ENCODE measurements around the gene EIF5B. TPM values are rescaled to one million over a fixed set of nuclear protein-coding genes. Genes with fewer than 3 reads are reported as not detected.

The EIF5B gene
- total RNA-seq, 1 donor from 2014 or later, result 42.0 TPM

DNA sequence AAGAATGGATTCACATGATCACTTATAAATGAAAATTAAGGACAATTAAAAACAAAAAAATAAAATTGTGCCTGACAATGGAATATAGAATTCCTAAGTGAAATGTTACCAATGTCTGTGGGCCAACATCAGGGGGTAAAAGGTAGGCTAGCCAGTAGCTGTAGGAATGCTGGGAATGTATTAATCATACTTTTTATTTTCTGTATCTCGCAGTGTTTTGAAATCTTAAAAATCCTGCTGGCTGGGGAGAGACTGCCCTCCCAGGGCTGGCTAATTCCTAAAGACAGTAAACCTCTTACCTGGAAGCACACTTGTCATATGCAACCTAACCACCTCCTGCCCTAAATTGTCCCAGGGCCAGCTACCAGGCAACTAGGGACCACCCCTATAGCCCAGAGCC is 82.8 kb downstream of the EIF5B start:
- Mint-ChIP-seq H3K27me3 (ENCODE audit: unreplicated experiment) (peaks cover 2% of the 10 kb centered on the region), H3K9me3 (ENCODE audit: unreplicated experiment) (no peaks in the 10 kb centered on the region), H3K27ac (ENCODE audit: unreplicated experiment) (no peak overlapping the region), H3K4me3 (ENCODE audit: unreplicated experiment) (no peak overlapping the region), H3K36me3 (ENCODE audit: low read depth, unreplicated experiment) (peaks cover 19% of the 10 kb centered on the region), H3K4me1 (ENCODE audit: unreplicated experiment) (no peaks in the 10 kb centered on the region)
- TF ChIP-seq, protein P1, sequence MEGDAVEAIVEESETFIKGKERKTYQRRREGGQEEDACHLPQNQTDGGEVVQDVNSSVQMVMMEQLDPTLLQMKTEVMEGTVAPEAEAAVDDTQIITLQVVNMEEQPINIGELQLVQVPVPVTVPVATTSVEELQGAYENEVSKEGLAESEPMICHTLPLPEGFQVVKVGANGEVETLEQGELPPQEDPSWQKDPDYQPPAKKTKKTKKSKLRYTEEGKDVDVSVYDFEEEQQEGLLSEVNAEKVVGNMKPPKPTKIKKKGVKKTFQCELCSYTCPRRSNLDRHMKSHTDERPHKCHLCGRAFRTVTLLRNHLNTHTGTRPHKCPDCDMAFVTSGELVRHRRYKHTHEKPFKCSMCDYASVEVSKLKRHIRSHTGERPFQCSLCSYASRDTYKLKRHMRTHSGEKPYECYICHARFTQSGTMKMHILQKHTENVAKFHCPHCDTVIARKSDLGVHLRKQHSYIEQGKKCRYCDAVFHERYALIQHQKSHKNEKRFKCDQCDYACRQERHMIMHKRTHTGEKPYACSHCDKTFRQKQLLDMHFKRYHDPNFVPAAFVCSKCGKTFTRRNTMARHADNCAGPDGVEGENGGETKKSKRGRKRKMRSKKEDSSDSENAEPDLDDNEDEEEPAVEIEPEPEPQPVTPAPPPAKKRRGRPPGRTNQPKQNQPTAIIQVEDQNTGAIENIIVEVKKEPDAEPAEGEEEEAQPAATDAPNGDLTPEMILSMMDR (IDR thresholded peaks at IDR 0.05; ENCODE audit: unreplicated experiment), result no peak
- DNase-seq (ENCODE audit: low spot score), result no peak

DNA sequence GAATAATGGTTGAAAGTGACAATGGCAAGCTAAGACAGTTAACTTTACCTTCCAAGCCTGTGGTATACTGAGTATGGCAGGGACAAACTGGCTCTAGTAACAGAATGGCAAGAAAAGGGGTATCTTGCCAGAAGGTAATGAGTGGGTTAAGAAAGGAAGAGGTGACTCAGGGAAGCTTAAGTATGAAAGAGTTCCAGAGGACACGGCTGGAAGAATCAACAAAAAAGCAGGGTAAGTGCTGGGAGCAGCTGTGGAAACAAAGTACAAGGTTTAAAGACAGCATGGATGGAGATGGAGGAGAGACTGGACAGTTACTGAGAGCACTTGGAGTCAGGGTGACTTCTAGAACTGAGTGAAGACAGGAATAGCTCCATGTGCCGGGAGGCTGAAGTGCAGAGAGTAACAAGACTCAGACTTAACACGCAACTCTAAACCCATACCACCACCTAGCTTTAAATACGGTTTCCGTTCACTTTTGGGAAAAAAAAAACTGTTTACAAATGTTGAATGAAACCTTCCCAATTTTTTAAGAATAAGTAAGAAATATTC is 83.6 kb downstream of the EIF5B start:
- Mint-ChIP-seq H3K9me3 (ENCODE audit: unreplicated experiment) (no peaks in the 10 kb centered on the region), H3K4me1 (ENCODE audit: unreplicated experiment) (no peaks in the 10 kb centered on the region), H3K4me3 (ENCODE audit: unreplicated experiment) (no peak overlapping the region), H3K27me3 (ENCODE audit: unreplicated experiment) (peaks cover 2% of the 10 kb centered on the region), H3K27ac (ENCODE audit: unreplicated experiment) (no peak overlapping the region), H3K36me3 (ENCODE audit: low read depth, unreplicated experiment) (peaks cover 19% of the 10 kb centered on the region)
- TF ChIP-seq, protein P1 (IDR thresholded peaks at IDR 0.05; ENCODE audit: unreplicated experiment), result no peak
- no peak for DNase-seq (ENCODE audit: low spot score)

DNA sequence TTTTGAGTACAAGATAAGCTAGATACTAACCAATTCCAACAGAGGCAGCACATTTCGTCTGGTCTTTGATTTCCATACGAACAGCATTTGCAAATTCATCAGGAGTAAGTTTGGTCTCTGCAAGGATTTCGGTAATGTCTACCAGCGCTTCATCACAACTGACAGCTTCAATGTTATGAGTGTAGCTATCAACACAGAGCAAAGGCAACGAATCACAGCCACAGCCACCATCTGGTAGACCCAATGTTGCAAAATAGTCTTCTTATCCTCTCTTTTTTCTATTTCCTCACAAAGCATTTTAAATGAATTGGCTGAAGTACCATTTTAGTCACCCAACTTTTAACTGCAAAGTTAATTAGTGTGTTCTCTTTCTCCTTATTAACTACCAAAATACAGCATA is 84.3 kb downstream of the EIF5B start:
- no peak for DNase-seq (ENCODE audit: low spot score)
- Mint-ChIP-seq H3K36me3 (ENCODE audit: low read depth, unreplicated experiment) (peaks cover 19% of the 10 kb centered on the region), H3K4me3 (ENCODE audit: unreplicated experiment) (no peak overlapping the region), H3K27me3 (ENCODE audit: unreplicated experiment) (peaks cover 2% of the 10 kb centered on the region), H3K9me3 (ENCODE audit: unreplicated experiment) (no peaks in the 10 kb centered on the region), H3K4me1 (ENCODE audit: unreplicated experiment) (no peaks in the 10 kb centered on the region), H3K27ac (ENCODE audit: unreplicated experiment) (no peak overlapping the region)
- TF ChIP-seq, protein P1 (IDR thresholded peaks at IDR 0.05; ENCODE audit: unreplicated experiment), result no peak

DNA sequence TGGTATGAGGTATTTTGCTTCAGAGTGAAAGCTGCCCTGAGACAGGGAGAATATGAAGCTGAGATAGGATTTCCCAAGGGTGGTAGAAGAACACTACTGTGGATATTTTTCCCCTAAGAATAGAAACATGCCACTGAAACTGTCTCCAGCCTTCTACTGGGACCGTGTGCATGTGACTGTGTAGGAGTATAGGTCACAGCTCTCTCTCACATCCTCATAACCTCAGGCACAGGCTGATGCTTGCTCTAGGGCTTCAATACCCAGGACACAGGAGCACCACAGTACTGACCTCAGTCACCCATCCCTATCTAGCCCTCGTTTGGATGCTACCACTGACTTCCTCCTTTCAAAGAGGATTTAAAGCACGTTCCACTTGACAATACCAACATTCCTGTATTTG is 85.4 kb downstream of the EIF5B start:
- TF ChIP-seq, protein P1 (IDR thresholded peaks at IDR 0.05; ENCODE audit: unreplicated experiment), result no peak
- no peaks in the 10 kb centered on the region for H3K4me1 Mint-ChIP-seq (ENCODE audit: unreplicated experiment)
- H3K4me3 Mint-ChIP-seq (ENCODE audit: unreplicated experiment), result no peak overlapping the region
- no peak for DNase-seq (ENCODE audit: low spot score)
- H3K27me3 Mint-ChIP-seq (ENCODE audit: unreplicated experiment), result peaks cover 2% of the 10 kb centered on the region
- no peaks in the 10 kb centered on the region for H3K9me3 Mint-ChIP-seq (ENCODE audit: unreplicated experiment)
- H3K27ac Mint-ChIP-seq (ENCODE audit: unreplicated experiment), result no peak overlapping the region
- peaks cover 17% of the 10 kb centered on the region for H3K36me3 Mint-ChIP-seq (ENCODE audit: low read depth, unreplicated experiment)

DNA sequence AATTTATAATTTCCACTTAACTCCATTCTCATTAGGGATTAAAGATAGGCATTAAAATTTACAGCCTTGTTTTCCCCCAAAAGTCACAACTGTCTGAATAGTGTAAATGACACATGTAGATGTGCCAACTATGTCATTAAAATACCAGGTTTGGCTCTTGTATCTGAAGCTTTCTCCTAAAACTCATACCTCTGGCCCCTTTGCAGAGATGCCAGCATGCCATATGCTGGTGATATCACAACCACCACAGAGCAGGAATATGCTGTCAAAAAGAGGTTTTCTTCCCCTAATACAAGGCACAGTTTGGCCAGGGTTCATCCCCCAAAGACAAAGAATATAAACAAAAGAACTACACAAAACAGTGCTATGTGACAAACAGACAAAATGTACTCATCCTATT is 87.2 kb downstream of the EIF5B start:
- H3K9me3 Mint-ChIP-seq (ENCODE audit: unreplicated experiment), result no peaks in the 10 kb centered on the region
- H3K36me3 Mint-ChIP-seq (ENCODE audit: low read depth, unreplicated experiment), result peaks cover 16% of the 10 kb centered on the region
- H3K27me3 Mint-ChIP-seq (ENCODE audit: unreplicated experiment), result peaks cover 1% of the 10 kb centered on the region
- DNase-seq (ENCODE audit: low spot score), result no peak
- TF ChIP-seq, protein P1 (IDR thresholded peaks at IDR 0.05; ENCODE audit: unreplicated experiment), result no peak
- H3K4me3 Mint-ChIP-seq (ENCODE audit: unreplicated experiment), result no peak overlapping the region
- H3K4me1 Mint-ChIP-seq (ENCODE audit: unreplicated experiment), result no peaks in the 10 kb centered on the region
- no peak overlapping the region for H3K27ac Mint-ChIP-seq (ENCODE audit: unreplicated experiment)

All from endothelial cell (in vitro differentiated cells).